PC-9 (cell line): ENCODE measurements around the gene GSC2. TPM values are rescaled to one million over a fixed set of nuclear protein-coding genes. Genes with fewer than 3 reads are reported as not detected.

ENCODE experiments used
- BruUV-seq: library from RNA; stranded (reverse); fragments of 400-500 nt; replicated peaks from 2 replicates; lab custom pipeline; 2021; lab: Mats Ljungman, UMichigan
- CTCF ChIA-PET: fragments of 300-600 bp; sonication (Branson Sonifier 250); formaldehyde crosslinking; loops from one replicate; lab custom pipeline; 2022; ENCODE audit warnings: antibody characterized with exemption; lab: Charles Lee
- POLR2A ChIA-PET: fragments of 300-600 bp; sonication (Branson Sonifier 250); formaldehyde crosslinking; loops from one replicate; lab custom pipeline; 2022; ENCODE audit warnings: antibody characterized with exemption; ENCODE audit not compliant: unreplicated experiment; lab: Charles Lee
- DNase-seq, 2 experiments: peaks; one replicate each; pipeline versions ENCODE4 v3.0.0 to v3.0.0-alpha.2; 2015 to 2022; ENCODE audit warnings: mixed read lengths in 1 of 2
- H2AFZ ChIP-seq: fragments of 200-600 bp; sonication (generic); 2 replicates; pipeline ENCODE4 v1.8.1; 2017; ENCODE audit warnings: antibody characterized with exemption
- H3F3A ChIP-seq: fragments of 200-600 bp; sonication (generic); 2 replicates; pipeline ENCODE4 v1.8.1; 2017; ENCODE audit warnings: antibody characterized with exemption, mild to moderate bottlenecking, low read depth; ENCODE audit not compliant: insufficient read depth
- H3K27ac ChIP-seq: fragments of 200-600 bp; sonication (generic); 2 replicates; pipeline ENCODE4 v1.6.1; 2016; ENCODE audit warnings: mixed run types
- H3K27me3 ChIP-seq: fragments of 200-600 bp; sonication (generic); 2 replicates; pipeline ENCODE4 v1.6.1; 2016; ENCODE audit warnings: low read depth, mixed run types; ENCODE audit not compliant: insufficient read depth
- H3K36me3 ChIP-seq: fragments of 200-600 bp; sonication (generic); 2 replicates; pipeline ENCODE4 v1.6.1; 2016; ENCODE audit warnings: low read depth, mixed run types
- H3K4me1 ChIP-seq: fragments of 200-600 bp; sonication (generic); replicated peaks from 2 replicates; pipeline ENCODE4 v1.6.1; 2016; ENCODE audit warnings: mixed run types; ENCODE audit not compliant: insufficient read depth
- H3K4me2 ChIP-seq: fragments of 200-600 bp; sonication (generic); 2 replicates; pipeline ENCODE4 v1.6.1; 2017; ENCODE audit warnings: mixed run types
- H3K4me3 ChIP-seq: fragments of 200-600 bp; sonication (generic); 2 replicates; pipeline ENCODE4 v1.6.1; 2016; ENCODE audit warnings: mixed run types
- H3K79me2 ChIP-seq: fragments of 200-600 bp; sonication (generic); 2 replicates; pipeline ENCODE4 v1.6.1; 2017; ENCODE audit warnings: low read depth, mixed run types
- H3K9me2 ChIP-seq: fragments of 200-600 bp; sonication (generic); 2 replicates; pipeline ENCODE4 v1.8.1; 2017; ENCODE audit warnings: mild to moderate bottlenecking; ENCODE audit not compliant: insufficient read depth
- H3K9me3 ChIP-seq: fragments of 200-600 bp; sonication (generic); 2 replicates; pipeline ENCODE4 v1.8.1; 2016; ENCODE audit warnings: low read depth; ENCODE audit not compliant: insufficient read depth
- H4K20me1 ChIP-seq: fragments of 200-600 bp; sonication (generic); 2 replicates; pipeline ENCODE4 v1.8.1; 2017; ENCODE audit not compliant: insufficient read depth
- CTCF ChIP-seq: fragments of 200-600 bp; sonication (generic); conservative IDR thresholded peaks from 2 replicates; pipeline ENCODE4 v1.6.1; 2017; ENCODE audit warnings: mixed run types, antibody characterized with exemption, mild to moderate bottlenecking, moderate library complexity
- EZH2 ChIP-seq: fragments of 200-600 bp; sonication (generic); IDR thresholded peaks from 2 replicates; pipeline ENCODE4 v1.8.0; 2017; ENCODE audit warnings: antibody characterized with exemption, low read depth
- intact Hi-C: fragments of 100-400 bp; cut with micrococcal nuclease; formaldehyde crosslinking; loops from one replicate; pipeline ENCODE4 v1.10.0; 2022; ENCODE audit not compliant: unreplicated experiment
- total RNA-seq: library from RNA; stranded (reverse); gene quantifications from 2 replicates; pipeline ENCODE4 v1.2.3, GENCODE V29; 2021

GSC2 gene
- total RNA-seq, 1 experiment from 2014 or later: not detected

- H3K36me3 ChIP-seq: no peaks in the 10 kb centered on the region
Observed at GRCh38 chr22:19132693-19133400, 17.2 kb downstream of the GSC2 start.

GRCh38 chr22:19132153-19132552 lies 17.9 kb downstream of the GSC2 start:
- Histone ChIP-seq H2AFZ (no peak overlapping the region), H3K4me2 (no peak overlapping the region), H3K4me3 (no peak overlapping the region), H3K9me3 (no peaks in the 10 kb centered on the region), H3K27ac (no peak overlapping the region), H3K9me2 (no peaks in the 10 kb centered on the region), H3F3A (no peaks in the 10 kb centered on the region; the same call in 1 of the 2 replicates), H3K4me1 (no peaks in the 10 kb centered on the region), H4K20me1 (no peaks in the 10 kb centered on the region), H3K79me2 (no peaks in the 10 kb centered on the region), H3K27me3 (no peaks in the 10 kb centered on the region), H3K36me3 (no peaks in the 10 kb centered on the region)
- no peak for DNase-seq
- intact Hi-C loops: no loop called here
- ChIA-PET POLR2A (no interaction called here), CTCF (no interaction called here)
- BruUV-seq: no TSS peak
- TF ChIP-seq EZH2 (no peak), CTCF (no peak)

More at GRCh38 chr22:19132693-19133400, 17.2 kb downstream of the GSC2 start:
- POLR2A ChIA-PET: interaction anchor here (0.6 kb wide), 1 partner anchor 23 kb away, joined by 3 read pairs; no protein-coding TSS in a partner anchor
- TF ChIP-seq CTCF: no peak
- TF ChIP-seq EZH2: no peak
- H3K27ac ChIP-seq: no peak overlapping the region
- no peak for DNase-seq
- H3F3A ChIP-seq: no peaks in the 10 kb centered on the region; the same call in 1 of the 2 replicates
- H3K27me3 ChIP-seq: no peaks in the 10 kb centered on the region
- H3K4me1 ChIP-seq: no peaks in the 10 kb centered on the region
- intact Hi-C loops: no loop called here
- H3K9me3 ChIP-seq: no peaks in the 10 kb centered on the region
- H3K4me2 ChIP-seq: no peak overlapping the region
- no TSS peak for BruUV-seq
- no peak overlapping the region for H3K4me3 ChIP-seq
- no peaks in the 10 kb centered on the region for H3K79me2 ChIP-seq
- H3K9me2 ChIP-seq: no peaks in the 10 kb centered on the region
- no peaks in the 10 kb centered on the region for H4K20me1 ChIP-seq
- no peak overlapping the region for H2AFZ ChIP-seq
- CTCF ChIA-PET: no interaction called here

DNA sequence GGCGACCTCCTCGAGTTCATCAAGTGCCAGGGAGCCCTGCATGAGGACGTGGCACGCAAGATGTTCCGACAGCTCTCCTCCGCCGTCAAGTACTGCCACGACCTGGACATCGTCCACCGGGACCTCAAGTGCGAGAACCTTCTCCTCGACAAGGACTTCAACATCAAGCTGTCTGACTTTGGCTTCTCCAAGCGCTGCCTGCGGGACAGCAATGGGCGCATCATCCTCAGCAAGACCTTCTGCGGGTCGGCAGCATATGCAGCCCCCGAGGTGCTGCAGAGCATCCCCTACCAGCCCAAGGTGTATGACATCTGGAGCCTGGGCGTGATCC lies 18.4 kb downstream of the GSC2 start:
- no peak overlapping the region for H3K4me3 ChIP-seq
- BruUV-seq: no TSS peak
- H3K27me3 ChIP-seq: no peaks in the 10 kb centered on the region
- ChIA-PET POLR2A (no interaction called here), CTCF (no interaction called here)
- no peak for DNase-seq
- no peak overlapping the region for H2AFZ ChIP-seq
- H3K27ac ChIP-seq: no peak overlapping the region
- H3K9me2 ChIP-seq: no peaks in the 10 kb centered on the region
- intact Hi-C loops: no loop called here
- no peaks in the 10 kb centered on the region; the same call in 1 of the 2 replicates for H3F3A ChIP-seq
- H3K4me2 ChIP-seq: no peak overlapping the region
- no peaks in the 10 kb centered on the region for H3K9me3 ChIP-seq
- no peak for TF ChIP-seq EZH2
- no peak for TF ChIP-seq CTCF
- H3K36me3 ChIP-seq: no peaks in the 10 kb centered on the region
- H3K4me1 ChIP-seq: no peaks in the 10 kb centered on the region
- no peaks in the 10 kb centered on the region for H4K20me1 ChIP-seq
- no peaks in the 10 kb centered on the region for H3K79me2 ChIP-seq
